Fibroblast of lung (primary cell): ENCODE measurements around the gene TMEM131. TPM values are rescaled to one million over a fixed set of nuclear protein-coding genes. Genes with fewer than 3 reads are reported as not detected.

ENCODE experiments used
- DNase-seq, 2 donors: peaks; one replicate each; pipeline versions ENCODE4 v3.0.0 to v3.0.0-alpha.2; 2010; ENCODE audit warnings: low read depth in 2 of 2
- H2AFZ ChIP-seq: 2 replicates; pipeline ENCODE4 v1.5.1; 2012; ENCODE audit warnings: low read length, control low read depth, inconsistent platforms
- H3K27ac ChIP-seq: 2 replicates; pipeline ENCODE4 v1.5.1; 2011; ENCODE audit warnings: low read length, control low read depth; ENCODE audit not compliant: insufficient read depth
- H3K27me3 ChIP-seq: 2 replicates; pipeline ENCODE4 v1.5.1; 2011; ENCODE audit warnings: mild to moderate bottlenecking, low read length; ENCODE audit not compliant: control insufficient read depth, insufficient read depth
- H3K36me3 ChIP-seq: 2 replicates; pipeline ENCODE4 v1.5.1; 2011; ENCODE audit warnings: low read length; ENCODE audit not compliant: control insufficient read depth, insufficient read depth
- H3K4me1 ChIP-seq: 2 replicates; pipeline ENCODE4 v1.5.1; 2011; ENCODE audit warnings: low read length; ENCODE audit not compliant: control insufficient read depth, insufficient read depth; ENCODE audit errors: extremely low read depth
- H3K4me2 ChIP-seq: 2 replicates; pipeline ENCODE4 v1.5.1; 2011; ENCODE audit warnings: low read length, control low read depth; ENCODE audit not compliant: insufficient read depth; ENCODE audit errors: extremely low read depth
- H3K4me3 ChIP-seq, 4 experiments: fragments of 200-600 bp in 1 of 4; sonication (generic) in 1 of 4; replicated peaks in 1 of 4; 2 replicates each; pipeline ENCODE4 v1.5.1; 2011 to 2016; ENCODE audit warnings: low read length in 4 of 4, low read depth in 3 of 4, mild to moderate bottlenecking in 3 of 4, control low read depth in 2 of 4, inconsistent platforms in 1 of 4, mixed read lengths in 1 of 4; ENCODE audit not compliant: insufficient read depth in 1 of 4; ENCODE audit errors: control extremely low read depth in 1 of 4
- H3K79me2 ChIP-seq: 2 replicates; pipeline ENCODE4 v1.5.1; 2012; ENCODE audit warnings: mild to moderate bottlenecking, low read length, inconsistent platforms; ENCODE audit not compliant: control insufficient read depth, insufficient read depth
- H3K9ac ChIP-seq: 2 replicates; pipeline ENCODE4 v1.5.1; 2011; ENCODE audit warnings: mild to moderate bottlenecking, low read length, control low read depth; ENCODE audit not compliant: insufficient read depth
- H3K9me3 ChIP-seq: 2 replicates; pipeline ENCODE4 v1.5.1; 2012; ENCODE audit warnings: low read depth, low read length; ENCODE audit not compliant: control insufficient read depth, insufficient read depth
- H4K20me1 ChIP-seq: 2 replicates; pipeline ENCODE4 v1.5.1; 2011; ENCODE audit warnings: low read length; ENCODE audit not compliant: control insufficient read depth, insufficient read depth; ENCODE audit errors: extremely low read depth
- CTCF ChIP-seq, 2 donors: IDR thresholded peaks in 1 of 2; conservative IDR thresholded peaks in 1 of 2; 1 replicate in 1 of 2; 2 replicates in 1 of 2; pipeline ENCODE4 v1.5.1; 2011 to 2012; ENCODE audit warnings: low read length in 2 of 2, control low read depth in 1 of 2, inconsistent platforms in 1 of 2, low read depth in 1 of 2, mild to moderate bottlenecking in 1 of 2
- EZH2 ChIP-seq: IDR thresholded peaks from 2 replicates; pipeline ENCODE4 v1.5.1; 2012; ENCODE audit warnings: low read length, control low read depth, mild to moderate bottlenecking; ENCODE audit errors: missing control alignments
- polyA plus RNA-seq, 2 donors: library from polyadenylated mRNA; depleted of rRNA in 1 of 2; stranded (reverse) in 1 of 2; unstranded in 1 of 2; fragments of >200 nt; gene quantifications; 2 replicates each; pipeline ENCODE4 v1.2.1, GENCODE V29; 2011 to 2012; ENCODE audit warnings: missing spikeins in 1 of 2
- total RNA-seq: library from RNA; depleted of rRNA; stranded (reverse); fragments of >200 nt; gene quantifications from 2 replicates; pipeline ENCODE4 v1.2.1, GENCODE V29; 2014

TMEM131 gene
- total and polyA plus RNA-seq, 2 donors (not counting 1 experiment from before 2014, with no cell fraction given), result 18.1 to 32.4 TPM

DNA sequence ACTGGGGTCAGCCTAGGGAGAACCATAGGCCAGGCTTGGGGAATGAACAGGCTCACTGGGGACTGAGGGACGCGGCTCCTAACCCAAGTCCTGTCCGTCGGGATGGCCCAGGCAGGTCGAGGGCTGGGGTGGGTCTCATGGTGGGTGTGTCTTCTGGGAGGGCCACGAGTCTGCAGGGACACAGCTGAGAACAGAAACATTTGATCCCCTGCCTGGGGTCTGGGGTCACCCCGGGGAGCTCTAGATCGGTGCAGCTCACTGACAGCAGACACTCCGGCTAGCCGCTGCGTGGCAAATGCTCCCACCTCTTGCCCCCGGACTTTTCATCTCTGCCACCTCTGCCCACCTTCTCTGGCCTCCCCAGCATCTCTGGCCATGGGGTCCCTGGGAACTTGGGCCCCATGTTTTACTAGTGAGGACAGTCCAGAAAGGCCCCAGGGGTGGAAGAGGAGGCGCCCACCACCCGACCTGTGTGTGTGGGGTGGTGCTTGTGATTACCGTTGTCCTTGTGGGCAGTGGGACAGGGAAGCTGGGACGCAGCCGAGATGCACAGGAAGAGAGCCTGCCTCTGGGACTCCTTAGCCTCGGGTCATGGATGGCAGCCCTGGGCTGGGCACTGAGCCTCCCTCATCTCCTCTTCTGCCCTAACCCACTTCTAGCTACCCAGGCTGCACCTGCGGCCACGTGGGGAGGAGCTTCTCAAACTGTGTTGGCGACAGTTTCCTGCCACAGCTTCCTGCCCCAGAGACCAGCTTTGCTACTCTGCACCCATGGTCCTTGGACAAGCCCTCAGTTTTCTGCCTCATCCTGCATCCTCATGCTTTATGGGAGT, 277.5 kb downstream of the TMEM131 start:
- Histone ChIP-seq H3K36me3 (no peaks in the 10 kb centered on the region), H2AFZ (no peak overlapping the region), H3K4me1 (no peaks in the 10 kb centered on the region), H3K27ac (no peak overlapping the region), H3K79me2 (no peaks in the 10 kb centered on the region), H4K20me1 (no peaks in the 10 kb centered on the region), H3K27me3 (peaks cover 3% of the 10 kb centered on the region), H3K4me3 (no peak overlapping the region), H3K9ac (no peak overlapping the region), H3K4me2 (no peak overlapping the region), H3K9me3 (no peaks in the 10 kb centered on the region)
- TF ChIP-seq EZH2, result no peak
- TF ChIP-seq CTCF (conservative IDR thresholded peaks at IDR 0.05 in 1 of 2, IDR thresholded peaks at IDR 0.05 in 1 of 2; ENCODE audit: low read depth in 1 of 2, low read length in 2 of 2), result no peak
- DNase-seq, result no peak

- Histone ChIP-seq H3K4me3 (no peak overlapping the region), H2AFZ (no peak overlapping the region), H3K36me3 (no peaks in the 10 kb centered on the region), H3K9me3 (no peaks in the 10 kb centered on the region), H3K27ac (no peak overlapping the region), H3K4me1 (no peaks in the 10 kb centered on the region), H3K4me2 (no peak overlapping the region), H3K79me2 (no peaks in the 10 kb centered on the region), H3K9ac (no peak overlapping the region), H4K20me1 (no peaks in the 10 kb centered on the region), H3K27me3 (no peaks in the 10 kb centered on the region)
- TF ChIP-seq EZH2, result no peak
- no peak for TF ChIP-seq CTCF (conservative IDR thresholded peaks at IDR 0.05 in 1 of 2, IDR thresholded peaks at IDR 0.05 in 1 of 2; ENCODE audit: low read depth in 1 of 2, low read length in 2 of 2)
- no peak for DNase-seq
These were observed 278.1 kb downstream of the TMEM131 start for GRCh38 chr2:97717613-97717995.

DNA sequence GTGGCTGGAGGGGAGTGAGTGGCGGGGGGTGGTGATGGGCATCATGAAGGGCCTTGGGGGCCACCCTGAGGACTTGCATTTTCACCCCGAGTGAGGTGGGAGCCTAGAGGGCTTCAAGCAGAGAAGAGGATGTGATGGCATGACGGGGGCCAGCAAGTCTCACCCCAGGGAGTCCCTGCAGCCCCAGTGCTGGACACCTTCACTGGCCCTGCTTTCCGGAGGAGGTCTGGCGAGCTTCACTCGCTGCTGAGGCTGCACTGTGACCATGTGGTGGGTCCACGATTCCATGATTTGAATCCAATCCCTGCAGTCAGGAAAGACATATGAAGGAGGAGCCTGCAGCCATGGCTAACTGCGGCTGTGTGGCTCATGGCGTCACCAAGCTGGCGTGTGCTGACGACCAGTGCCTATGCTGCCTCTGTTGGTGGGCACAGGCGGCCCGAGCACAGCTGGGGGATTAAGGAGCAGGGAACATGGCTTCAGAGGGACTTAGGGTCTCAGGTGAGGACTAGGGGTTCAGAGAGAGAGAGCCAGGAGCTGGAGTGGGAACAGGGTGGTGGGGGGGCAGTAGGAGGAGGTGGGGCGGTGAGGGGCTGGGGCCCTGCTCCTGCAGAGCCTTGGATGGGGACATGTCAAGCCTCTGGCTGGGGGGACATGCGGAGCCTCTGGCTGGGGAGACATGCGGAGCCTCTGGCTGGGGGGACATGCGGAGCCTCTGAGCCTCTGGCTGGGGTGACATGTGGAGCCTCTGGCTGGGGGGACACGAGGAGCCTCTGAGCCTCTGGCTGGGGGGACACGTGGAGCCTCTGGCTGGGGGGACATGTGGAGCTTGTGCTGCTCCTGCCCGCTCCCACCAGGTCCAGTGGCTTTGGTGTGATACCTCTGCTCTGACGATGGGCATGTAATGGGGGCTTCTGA, 278.8 kb downstream of the TMEM131 start:
- no peak overlapping the region for H3K4me2 ChIP-seq
- TF ChIP-seq EZH2 (no peak), CTCF (conservative IDR thresholded peaks at IDR 0.05 in 1 of 2, IDR thresholded peaks at IDR 0.05 in 1 of 2; ENCODE audit: low read depth in 1 of 2, low read length in 2 of 2) (no peak)
- H3K4me3 ChIP-seq, result no peak overlapping the region

More for the DNA sequence above, 278.8 kb downstream of the TMEM131 start:
- Histone ChIP-seq H3K4me1 (no peaks in the 10 kb centered on the region), H3K36me3 (no peaks in the 10 kb centered on the region), H4K20me1 (no peaks in the 10 kb centered on the region), H2AFZ (no peak overlapping the region), H3K27me3 (no peaks in the 10 kb centered on the region), H3K9me3 (no peaks in the 10 kb centered on the region), H3K9ac (no peak overlapping the region), H3K27ac (no peak overlapping the region), H3K79me2 (no peaks in the 10 kb centered on the region)
- no peak for DNase-seq
